ENCODE results near the gene CC2D2B. TPM values are rescaled to one million over a fixed set of nuclear protein-coding genes. Genes with fewer than 3 reads are reported as not detected.
A peak's percentile ranks its signal among the peaks of the same experiment; 100 is the strongest.

CC2D2B gene
- total and polyA plus RNA-seq, 2 of the 13 experiments (the other 11 are each of a cell fraction or from before 2014, with no cell fraction given) = 0.20 TPM; not detected in 1

DNA sequence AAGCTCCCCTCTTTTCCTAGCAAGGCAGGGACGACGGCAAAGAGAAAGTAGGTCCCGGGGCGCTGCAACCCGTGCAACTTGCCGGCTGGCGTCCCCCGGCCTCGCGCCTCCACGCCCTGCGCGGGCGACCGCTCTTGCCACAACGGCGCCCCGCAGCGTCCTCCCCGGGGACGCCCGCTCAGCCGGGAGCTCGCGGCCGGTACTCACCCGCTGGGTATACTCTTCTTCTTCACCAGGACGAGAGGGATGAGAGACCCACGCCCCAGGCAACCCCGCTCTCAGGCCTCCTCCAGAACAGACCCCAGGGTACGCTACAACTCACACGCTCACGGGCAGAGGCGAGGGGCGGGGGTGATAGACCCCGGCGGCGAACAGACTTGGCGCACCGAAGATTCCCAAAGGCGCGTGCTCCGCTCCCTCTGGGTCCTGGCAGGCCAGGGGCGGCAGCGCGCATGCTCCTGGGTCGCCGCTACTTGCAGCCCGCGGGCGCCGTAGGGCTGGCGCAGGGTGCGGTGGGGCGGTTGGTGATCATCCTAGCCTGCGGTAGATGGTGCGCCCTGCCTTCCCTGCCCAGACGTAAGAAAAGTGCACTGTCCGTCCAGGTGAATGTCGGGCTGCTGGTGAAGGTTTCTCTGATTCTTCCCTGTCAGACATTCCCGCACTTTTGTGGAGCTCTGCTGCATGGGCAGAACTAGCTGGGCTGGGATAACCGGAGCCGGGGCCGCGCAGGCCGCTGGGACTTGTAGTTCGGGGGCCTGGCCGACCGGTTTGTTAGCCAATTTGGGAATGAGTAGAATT is at the start of gene CC2D2B (continued):
- TF ChIP-seq, protein P1, sequence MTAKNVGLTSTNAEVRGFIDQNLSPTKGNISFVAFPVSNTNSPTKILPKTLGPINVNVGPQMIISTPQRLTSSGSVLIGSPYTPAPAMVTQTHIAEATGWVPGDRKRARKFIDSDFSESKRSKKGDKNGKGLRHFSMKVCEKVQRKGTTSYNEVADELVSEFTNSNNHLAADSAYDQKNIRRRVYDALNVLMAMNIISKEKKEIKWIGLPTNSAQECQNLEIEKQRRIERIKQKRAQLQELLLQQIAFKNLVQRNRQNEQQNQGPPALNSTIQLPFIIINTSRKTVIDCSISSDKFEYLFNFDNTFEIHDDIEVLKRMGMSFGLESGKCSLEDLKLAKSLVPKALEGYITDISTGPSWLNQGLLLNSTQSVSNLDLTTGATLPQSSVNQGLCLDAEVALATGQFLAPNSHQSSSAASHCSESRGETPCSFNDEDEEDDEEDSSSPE (CRISPR knock-in tag; IDR thresholded peaks at IDR 0.05) = peak; percentile 69
- no peak for TF ChIP-seq ZNF468 (CRISPR knock-in tag; IDR thresholded peaks at IDR 0.05)
- no peak for TF ChIP-seq KDM1A (CRISPR knock-in tag; IDR thresholded peaks at IDR 0.05)
- peak; percentile 53; the same call in 1 of the 2 replicates for TF ChIP-seq KLF13 (CRISPR knock-in tag; IDR thresholded peaks at IDR 0.05)
- no peak for TF ChIP-seq ZNF629 (CRISPR knock-in tag; conservative IDR thresholded peaks at IDR 0.05)
- TF ChIP-seq TAF15 (IDR thresholded peaks at IDR 0.05; ENCODE audit: low read depth, low read length, poor library complexity, severe bottlenecking) = peak; percentile 35
- no peak for TF ChIP-seq ZNF530 (CRISPR knock-in tag; IDR thresholded peaks at IDR 0.05; ENCODE audit: low read depth)
- TF ChIP-seq, protein P2, sequence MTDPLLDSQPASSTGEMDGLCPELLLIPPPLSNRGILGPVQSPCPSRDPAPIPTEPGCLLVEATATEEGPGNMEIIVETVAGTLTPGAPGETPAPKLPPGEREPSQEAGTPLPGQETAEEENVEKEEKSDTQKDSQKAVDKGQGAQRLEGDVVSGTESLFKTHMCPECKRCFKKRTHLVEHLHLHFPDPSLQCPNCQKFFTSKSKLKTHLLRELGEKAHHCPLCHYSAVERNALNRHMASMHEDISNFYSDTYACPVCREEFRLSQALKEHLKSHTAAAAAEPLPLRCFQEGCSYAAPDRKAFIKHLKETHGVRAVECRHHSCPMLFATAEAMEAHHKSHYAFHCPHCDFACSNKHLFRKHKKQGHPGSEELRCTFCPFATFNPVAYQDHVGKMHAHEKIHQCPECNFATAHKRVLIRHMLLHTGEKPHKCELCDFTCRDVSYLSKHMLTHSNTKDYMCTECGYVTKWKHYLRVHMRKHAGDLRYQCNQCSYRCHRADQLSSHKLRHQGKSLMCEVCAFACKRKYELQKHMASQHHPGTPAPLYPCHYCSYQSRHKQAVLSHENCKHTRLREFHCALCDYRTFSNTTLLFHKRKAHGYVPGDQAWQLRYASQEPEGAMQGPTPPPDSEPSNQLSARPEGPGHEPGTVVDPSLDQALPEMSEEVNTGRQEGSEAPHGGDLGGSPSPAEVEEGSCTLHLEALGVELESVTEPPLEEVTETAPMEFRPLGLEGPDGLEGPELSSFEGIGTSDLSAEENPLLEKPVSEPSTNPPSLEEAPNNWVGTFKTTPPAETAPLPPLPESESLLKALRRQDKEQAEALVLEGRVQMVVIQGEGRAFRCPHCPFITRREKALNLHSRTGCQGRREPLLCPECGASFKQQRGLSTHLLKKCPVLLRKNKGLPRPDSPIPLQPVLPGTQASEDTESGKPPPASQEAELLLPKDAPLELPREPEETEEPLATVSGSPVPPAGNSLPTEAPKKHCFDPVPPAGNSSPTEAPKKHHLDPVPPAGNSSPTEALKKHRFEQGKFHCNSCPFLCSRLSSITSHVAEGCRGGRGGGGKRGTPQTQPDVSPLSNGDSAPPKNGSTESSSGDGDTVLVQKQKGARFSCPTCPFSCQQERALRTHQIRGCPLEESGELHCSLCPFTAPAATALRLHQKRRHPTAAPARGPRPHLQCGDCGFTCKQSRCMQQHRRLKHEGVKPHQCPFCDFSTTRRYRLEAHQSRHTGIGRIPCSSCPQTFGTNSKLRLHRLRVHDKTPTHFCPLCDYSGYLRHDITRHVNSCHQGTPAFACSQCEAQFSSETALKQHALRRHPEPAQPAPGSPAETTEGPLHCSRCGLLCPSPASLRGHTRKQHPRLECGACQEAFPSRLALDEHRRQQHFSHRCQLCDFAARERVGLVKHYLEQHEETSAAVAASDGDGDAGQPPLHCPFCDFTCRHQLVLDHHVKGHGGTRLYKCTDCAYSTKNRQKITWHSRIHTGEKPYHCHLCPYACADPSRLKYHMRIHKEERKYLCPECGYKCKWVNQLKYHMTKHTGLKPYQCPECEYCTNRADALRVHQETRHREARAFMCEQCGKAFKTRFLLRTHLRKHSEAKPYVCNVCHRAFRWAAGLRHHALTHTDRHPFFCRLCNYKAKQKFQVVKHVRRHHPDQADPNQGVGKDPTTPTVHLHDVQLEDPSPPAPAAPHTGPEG (CRISPR knock-in tag; IDR thresholded peaks at IDR 0.05) = peak; percentile 90
- TF ChIP-seq ZNF34 (CRISPR knock-in tag; IDR thresholded peaks at IDR 0.05; ENCODE audit: borderline replicate concordance) = no peak
- TF ChIP-seq AHR (CRISPR knock-in tag; IDR thresholded peaks at IDR 0.05) = peak; percentile 79; the same call in 1 of the 2 replicates
- TF ChIP-seq ZNF333 (CRISPR knock-in tag; IDR thresholded peaks at IDR 0.05; ENCODE audit: borderline replicate concordance) = no peak
- TF ChIP-seq ZNF136 (CRISPR knock-in tag; IDR thresholded peaks at IDR 0.05; ENCODE audit: low read depth) = no peak
- no peak for TF ChIP-seq EZH2 (conservative IDR thresholded peaks at IDR 0.05; ENCODE audit: low read depth, low read length)
- peak; percentile 52; the same call in 1 of the 2 replicates for TF ChIP-seq HMGXB3 (CRISPR knock-in tag; IDR thresholded peaks at IDR 0.05; ENCODE audit: borderline replicate concordance)
- peak; percentile 48; the same call in 1 of the 2 replicates for TF ChIP-seq RXRA (CRISPR knock-in tag; IDR thresholded peaks at IDR 0.05)
- no peak for TF ChIP-seq NR2F2 (IDR thresholded peaks at IDR 0.05; ENCODE audit: borderline replicate concordance, low read depth)
- peak; percentile 99 for TF ChIP-seq HNRNPLL (IDR thresholded peaks at IDR 0.05; ENCODE audit: low read depth, low read length, poor library complexity, severe bottlenecking)
- TF ChIP-seq GPN1 (CRISPR knock-in tag; IDR thresholded peaks at IDR 0.05; ENCODE audit: borderline replicate concordance) = no peak
